CD4-positive, CD25-positive, alpha-beta regulatory T cell (primary cell): Measurements from ENCODE around the gene ZFYVE16. TPM values are rescaled to one million over a fixed set of nuclear protein-coding genes. Genes with fewer than 3 reads are reported as not detected.
"Not testable (repeated sequence)": the region's sequence is repeated elsewhere in the genome, so short reads cannot be mapped to it uniquely, and the experiment has no call there.

Source experiments
- ATAC-seq, 2 donors: fragments of 150-1000 bp; cut with Tn5 transposase; one replicate each; pipeline ENCODE4 v1.10.0; 2021; ENCODE audit warnings: low read depth in 2 of 2, moderate number of reproducible peaks in 2 of 2, moderate library complexity in 1 of 2
- DNase-seq, 3 donors: peaks; one replicate each; pipeline versions ENCODE4 v3.0.0 to v3.0.0-alpha.2; 2012 to 2022; ENCODE audit warnings: mixed read lengths in 1 of 3
- H3K27ac ChIP-seq: one replicate; pipeline ENCODE4 v1.7.0; 2013; ENCODE audit warnings: mild to moderate bottlenecking, low read length; ENCODE audit not compliant: insufficient read depth, poor library complexity, severe bottlenecking
- H3K27me3 ChIP-seq: one replicate; pipeline ENCODE4 v1.7.0; 2013; ENCODE audit warnings: low read length; ENCODE audit not compliant: control insufficient read depth, insufficient read depth
- H3K36me3 ChIP-seq: one replicate; pipeline ENCODE4 v1.7.0; 2013; ENCODE audit warnings: mild to moderate bottlenecking, low read length, moderate library complexity; ENCODE audit not compliant: control insufficient read depth, insufficient read depth
- H3K4me1 ChIP-seq: 2 replicates; pipeline ENCODE4 v1.7.0; 2013; ENCODE audit warnings: mild to moderate bottlenecking, low read length; ENCODE audit not compliant: insufficient read depth, control insufficient read depth, poor library complexity, severe bottlenecking
- H3K4me3 ChIP-seq: one replicate; pipeline ENCODE4 v1.7.0; 2013; ENCODE audit warnings: low read depth, mild to moderate bottlenecking, low read length, moderate library complexity
- H3K9me3 ChIP-seq, 2 experiments: 1 replicate in 1 of 2; 2 replicates in 1 of 2; pipeline ENCODE4 v1.7.0; 2013; ENCODE audit warnings: low read length in 2 of 2, mild to moderate bottlenecking in 1 of 2, moderate library complexity in 1 of 2; ENCODE audit not compliant: control insufficient read depth in 2 of 2
- H3K27ac Mint-ChIP-seq, 3 donors: one replicate each; pipeline ENCODE4 v1.8.0; 2020 to 2022; ENCODE audit warnings: mild to moderate bottlenecking in 3 of 3, mixed read lengths in 3 of 3, moderate library complexity in 2 of 3
- H3K27me3 Mint-ChIP-seq: one replicate; pipeline ENCODE4 v1.8.0; 2022; ENCODE audit warnings: mild to moderate bottlenecking, mixed read lengths
- H3K36me3 Mint-ChIP-seq: one replicate; pipeline ENCODE4 v1.8.0; 2020; ENCODE audit warnings: mixed read lengths
- H3K4me1 Mint-ChIP-seq, 4 donors: one replicate each; pipeline ENCODE4 v1.8.0; 2020 to 2022; ENCODE audit warnings: mixed read lengths in 4 of 4, mild to moderate bottlenecking in 1 of 4
- H3K4me3 Mint-ChIP-seq, 4 donors: one replicate each; pipeline ENCODE4 v1.8.0; 2020 to 2022; ENCODE audit warnings: mild to moderate bottlenecking in 4 of 4, mixed read lengths in 4 of 4, moderate library complexity in 3 of 4
- H3K9me3 Mint-ChIP-seq, 7 donors: one replicate each; pipeline ENCODE4 v1.8.0; 2020 to 2022; ENCODE audit warnings: mixed read lengths in 7 of 7, mild to moderate bottlenecking in 3 of 7, moderate library complexity in 2 of 7
- polyA plus RNA-seq, 4 donors: library from polyadenylated mRNA; unstranded; fragments of 300-500 nt; fragmentation: Illumina TruSeq; gene quantifications; one replicate each; pipeline ENCODE4 v1.2.3, GENCODE V29; 2021
- total RNA-seq: library from RNA; stranded (reverse); gene quantifications from one replicate; pipeline ENCODE4 v1.2.3, GENCODE V29; 2022

The ZFYVE16 gene
- total and polyA plus RNA-seq, 5 donors from 2014 or later = 2.3 to 15.5 (median 4.1) TPM

DNA sequence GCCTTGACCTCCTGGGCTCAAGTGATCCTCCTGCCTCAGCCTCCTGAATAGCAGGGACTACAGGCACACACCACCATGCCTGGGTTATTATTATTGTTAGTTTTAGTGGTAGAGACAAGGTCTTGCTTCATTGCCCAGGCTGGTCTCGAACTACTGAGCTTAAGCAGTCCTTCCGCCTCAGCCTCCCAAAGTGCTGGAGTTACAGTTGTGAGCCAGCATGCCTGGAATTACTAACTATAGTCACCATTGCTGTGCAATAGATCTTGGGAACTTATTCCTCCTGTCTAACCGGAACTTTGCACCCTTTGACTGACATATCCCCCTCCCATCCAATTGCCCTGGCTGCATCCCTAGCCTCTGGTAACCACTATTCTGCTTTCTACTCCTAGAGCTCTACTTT is 83.4 kb downstream of the ZFYVE16 start:
- Mint-ChIP-seq H3K27me3 (peaks cover 42% of the 10 kb centered on the region), H3K4me1 (peaks cover 3 to 17% (median 13%) of the 10 kb centered on the region in 4 donors), H3K9me3 (peaks cover 0 to 10% (median under 1%) of the 10 kb centered on the region in 7 donors), H3K36me3 (no peaks in the 10 kb centered on the region), H3K4me3 (no peak overlapping the region), H3K27ac (no peak overlapping the region)
- Histone ChIP-seq H3K4me1 (peaks cover 11% of the 10 kb centered on the region), H3K27me3 (peaks cover 16% of the 10 kb centered on the region), H3K9me3 (no peaks in the 10 kb centered on the region), H3K4me3 (no peak overlapping the region), H3K36me3 (no peaks in the 10 kb centered on the region), H3K27ac (no peak overlapping the region)
- ATAC-seq (no peak), DNase-seq (no peak)

DNA sequence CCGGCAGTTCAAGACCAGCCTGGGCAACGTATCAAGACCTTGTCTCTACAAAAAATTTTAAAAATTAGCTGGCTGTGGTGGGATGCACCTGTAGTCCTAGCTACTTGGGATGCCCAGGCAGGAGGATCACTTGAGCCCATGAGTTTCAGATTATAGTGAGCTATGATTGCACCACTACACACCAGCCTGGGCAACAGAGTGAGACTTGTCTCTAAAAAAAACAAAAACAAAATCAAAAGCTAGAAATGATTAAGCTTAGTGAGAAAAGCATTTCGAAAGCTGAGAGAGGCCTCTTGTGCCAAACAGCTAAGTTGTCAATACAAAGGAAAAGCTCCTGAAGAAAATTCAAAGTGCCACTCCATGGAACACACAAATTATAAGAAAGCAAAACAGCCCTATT is 84.9 kb downstream of the ZFYVE16 start:
- DNase-seq (no peak), ATAC-seq (no peak)
- Histone ChIP-seq H3K4me1 (peaks cover 8% of the 10 kb centered on the region), H3K27ac (no peak overlapping the region), H3K4me3 (no peak overlapping the region), H3K36me3 (no peaks in the 10 kb centered on the region), H3K27me3 (peaks cover 9% of the 10 kb centered on the region), H3K9me3 (no peaks in the 10 kb centered on the region)
- Mint-ChIP-seq H3K36me3 (no peaks in the 10 kb centered on the region), H3K9me3 (peaks cover 0 to 10% (median 1%) of the 10 kb centered on the region in 7 donors), H3K27ac (no peak overlapping the region), H3K27me3 (peaks cover 36% of the 10 kb centered on the region), H3K4me3 (no peak overlapping the region), H3K4me1 (peaks cover 2 to 9% (median 5%) of the 10 kb centered on the region in 4 donors)

DNA sequence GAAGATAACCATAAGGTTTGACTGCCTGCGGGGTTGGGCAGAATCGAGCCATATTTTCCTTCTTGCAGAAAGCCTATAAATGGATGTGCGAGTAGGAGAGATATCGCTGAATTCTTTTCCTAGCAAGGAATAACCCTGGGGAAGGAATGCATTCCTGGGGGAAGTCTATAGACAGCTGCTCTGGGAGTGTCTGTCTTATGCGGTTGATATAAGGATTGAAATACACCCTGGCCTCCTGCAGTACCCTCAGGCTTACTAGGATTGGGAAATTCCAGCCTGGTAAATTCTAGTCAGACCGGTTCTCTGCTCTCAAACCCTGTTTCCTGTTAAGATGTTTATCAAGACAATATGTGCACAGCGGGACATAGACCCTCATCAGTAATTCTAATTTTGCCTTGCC is 85.6 kb downstream of the ZFYVE16 start:
- H3K27me3 Mint-ChIP-seq = peaks cover 34% of the 10 kb centered on the region
- not testable (repeated sequence) for H3K27ac Mint-ChIP-seq, H3K4me1 Mint-ChIP-seq, DNase-seq, ATAC-seq, H3K36me3 ChIP-seq, H3K36me3 Mint-ChIP-seq, H3K27me3 ChIP-seq, H3K9me3 Mint-ChIP-seq, H3K4me3 Mint-ChIP-seq, H3K9me3 ChIP-seq, H3K27ac ChIP-seq, H3K4me3 ChIP-seq, H3K4me1 ChIP-seq

DNA sequence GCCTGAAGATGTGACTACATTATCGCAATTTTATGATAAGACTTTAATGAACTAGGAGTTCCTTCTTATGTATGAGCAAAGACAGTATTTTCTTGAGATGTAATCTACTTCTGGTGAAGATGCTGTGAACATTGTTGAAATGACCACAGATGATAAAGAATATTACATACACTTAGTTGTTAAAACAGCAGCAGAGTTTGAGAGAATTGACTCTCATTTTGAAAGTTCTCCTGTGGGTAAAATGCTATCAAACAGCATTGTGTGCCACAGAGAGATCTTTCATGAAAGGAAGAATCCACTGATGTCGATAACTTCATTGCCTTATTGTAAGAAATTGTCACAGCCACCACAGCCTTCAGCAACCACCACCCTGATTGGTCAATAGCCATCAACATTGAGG is 88.0 kb downstream of the ZFYVE16 start:
- Histone ChIP-seq H3K4me3 (no peak overlapping the region), H3K4me1 (no peaks in the 10 kb centered on the region), H3K36me3 (no peaks in the 10 kb centered on the region), H3K27me3 (peaks cover 3% of the 10 kb centered on the region), H3K9me3 (no peaks in the 10 kb centered on the region), H3K27ac (no peak overlapping the region)
- Mint-ChIP-seq H3K4me1 (no peaks in the 10 kb centered on the region), H3K27ac (no peak overlapping the region), H3K36me3 (no peaks in the 10 kb centered on the region), H3K9me3 (peaks cover 0 to 4% (median 0%) of the 10 kb centered on the region in 7 donors), H3K27me3 (peaks cover 31% of the 10 kb centered on the region), H3K4me3 (no peak overlapping the region)
- ATAC-seq (no peak), DNase-seq (no peak)

DNA sequence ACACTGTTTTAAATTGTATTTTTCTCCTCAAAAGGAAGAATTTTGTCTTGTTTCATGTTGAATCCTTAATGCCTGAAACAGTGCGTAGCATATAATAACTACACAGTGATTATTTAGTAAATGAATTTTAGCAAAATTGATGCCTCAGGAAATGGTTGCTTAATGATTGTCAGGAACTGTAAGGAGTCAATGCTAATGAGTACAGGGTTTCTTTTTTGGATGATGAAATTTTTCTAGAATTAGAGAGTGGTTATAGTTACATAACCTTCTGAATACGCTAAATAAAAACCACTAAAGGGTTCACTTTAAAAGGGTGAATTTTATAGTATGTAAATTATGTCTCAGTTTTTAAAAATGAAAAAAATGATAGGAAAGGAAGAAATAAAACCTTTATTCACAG is 94.9 kb downstream of the ZFYVE16 start:
- H3K27me3 Mint-ChIP-seq = peaks cover 18% of the 10 kb centered on the region
- no peaks in the 10 kb centered on the region for H3K4me1 ChIP-seq
- H3K27ac ChIP-seq = no peak overlapping the region
- H3K27ac Mint-ChIP-seq = no peak overlapping the region
- no peak for ATAC-seq
- peaks cover 0 to 6% (median under 1%) of the 10 kb centered on the region in 4 donors for H3K4me1 Mint-ChIP-seq
- H3K36me3 Mint-ChIP-seq = no peaks in the 10 kb centered on the region
- no peak for DNase-seq
- H3K4me3 Mint-ChIP-seq = no peak overlapping the region
- no peaks in the 10 kb centered on the region for H3K9me3 ChIP-seq
- H3K4me3 ChIP-seq = no peak overlapping the region
- no peaks in the 10 kb centered on the region for H3K36me3 ChIP-seq
- H3K9me3 Mint-ChIP-seq = peaks cover 0 to 1% (median 0%) of the 10 kb centered on the region in 7 donors
- peaks cover 4% of the 10 kb centered on the region for H3K27me3 ChIP-seq

DNA sequence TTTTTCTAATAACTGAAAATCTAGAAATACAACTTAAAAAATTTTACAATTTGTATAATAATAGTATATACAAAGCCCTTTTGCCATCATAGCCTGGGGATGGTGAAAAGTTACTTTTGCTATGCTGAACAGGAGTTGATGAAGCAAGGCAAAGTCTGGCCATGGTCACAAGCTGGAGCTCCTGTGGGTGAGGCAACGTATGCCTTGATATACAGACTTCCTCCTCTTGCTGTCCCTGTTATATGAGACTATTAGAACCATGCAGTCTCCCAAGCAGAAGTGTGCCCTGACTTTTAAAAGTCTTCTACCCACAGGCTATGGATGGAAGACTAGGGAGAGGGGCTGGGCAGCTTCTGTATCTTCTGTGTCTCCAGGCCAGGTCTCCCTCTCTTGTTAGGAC is 95.8 kb downstream of the ZFYVE16 start:
- peaks cover 0 to 6% (median under 1%) of the 10 kb centered on the region in 4 donors for H3K4me1 Mint-ChIP-seq
- H3K27ac Mint-ChIP-seq = peak overlapping the region in 1 of 3 donors; percentile 22
- H3K4me3 ChIP-seq = no peak overlapping the region
- peaks cover 4% of the 10 kb centered on the region for H3K27me3 ChIP-seq
- H3K36me3 Mint-ChIP-seq = no peaks in the 10 kb centered on the region
- peaks cover 19% of the 10 kb centered on the region for H3K27me3 Mint-ChIP-seq
- H3K4me1 ChIP-seq = no peaks in the 10 kb centered on the region
- H3K36me3 ChIP-seq = no peaks in the 10 kb centered on the region
- ATAC-seq (no peak), DNase-seq (no peak)
- no peak overlapping the region for H3K4me3 Mint-ChIP-seq
- no peak overlapping the region for H3K27ac ChIP-seq
- no peaks in the 10 kb centered on the region for H3K9me3 ChIP-seq
- peaks cover 0 to 1% (median 0%) of the 10 kb centered on the region in 7 donors for H3K9me3 Mint-ChIP-seq

DNA sequence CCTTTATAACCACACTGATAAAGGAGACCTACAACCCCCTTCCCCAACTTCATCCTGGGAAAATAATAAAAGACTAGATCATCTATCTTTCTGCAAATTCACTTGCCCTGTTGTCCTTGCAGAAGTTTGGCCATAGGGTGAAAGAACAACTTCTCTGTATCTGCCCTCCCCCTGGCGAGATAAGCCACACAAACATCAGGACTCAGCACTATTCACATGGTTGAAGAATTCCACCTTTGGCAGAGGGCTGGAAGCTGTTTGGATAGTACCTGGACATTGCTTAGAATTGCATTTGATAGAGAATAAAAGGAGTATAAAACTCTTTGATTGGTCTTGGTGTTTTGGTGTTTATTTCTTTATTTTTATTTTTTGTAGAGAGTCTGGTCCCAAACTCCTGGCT is 97.0 kb downstream of the ZFYVE16 start:
- H3K4me3 Mint-ChIP-seq = no peak overlapping the region
- no peak overlapping the region for H3K27ac ChIP-seq
- DNase-seq (no peak), ATAC-seq (no peak)
- H3K4me1 Mint-ChIP-seq = peaks cover 0 to 6% (median under 1%) of the 10 kb centered on the region in 4 donors
- peaks cover 4% of the 10 kb centered on the region for H3K27me3 ChIP-seq
- no peak overlapping the region for H3K4me3 ChIP-seq
- peaks cover 10% of the 10 kb centered on the region for H3K27me3 Mint-ChIP-seq
- no peaks in the 10 kb centered on the region for H3K4me1 ChIP-seq
- H3K27ac Mint-ChIP-seq = no peak overlapping the region
- peaks cover 0 to 1% (median 0%) of the 10 kb centered on the region in 7 donors for H3K9me3 Mint-ChIP-seq
- H3K36me3 Mint-ChIP-seq = no peaks in the 10 kb centered on the region
- H3K9me3 ChIP-seq = no peaks in the 10 kb centered on the region
- no peaks in the 10 kb centered on the region for H3K36me3 ChIP-seq

DNA sequence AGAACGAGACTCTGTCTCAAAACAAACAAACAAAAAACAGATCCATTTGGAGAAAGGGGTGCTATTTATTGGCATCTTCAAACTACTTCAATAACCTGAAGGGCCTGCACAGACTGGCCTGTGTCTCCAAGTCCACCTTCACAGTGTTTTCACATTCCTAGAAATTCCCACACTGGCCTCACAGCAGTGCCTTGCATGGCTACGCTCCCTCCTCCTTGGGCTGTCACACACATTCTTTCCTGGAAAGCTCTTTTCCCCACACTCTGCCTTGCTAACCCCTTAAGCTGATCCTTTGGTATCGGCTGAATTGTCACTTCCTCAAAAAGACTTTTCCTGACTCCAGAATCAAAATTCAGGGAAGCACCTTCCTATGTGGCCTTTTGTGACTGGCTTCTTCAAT is 99.8 kb downstream of the ZFYVE16 start:
- Mint-ChIP-seq H3K4me3 (no peak overlapping the region), H3K4me1 (peaks cover 0 to 6% (median under 1%) of the 10 kb centered on the region in 4 donors), H3K9me3 (peaks cover 0 to 1% (median 0%) of the 10 kb centered on the region in 7 donors), H3K36me3 (no peaks in the 10 kb centered on the region), H3K27me3 (peaks cover 9% of the 10 kb centered on the region), H3K27ac (no peak overlapping the region)
- ATAC-seq = no peak
- H3K27me3 ChIP-seq = peaks cover 2% of the 10 kb centered on the region
- no peaks in the 10 kb centered on the region for H3K4me1 ChIP-seq
- H3K27ac ChIP-seq = no peak overlapping the region
- H3K9me3 ChIP-seq = no peaks in the 10 kb centered on the region
- no peak overlapping the region for H3K4me3 ChIP-seq
- no peaks in the 10 kb centered on the region for H3K36me3 ChIP-seq
- DNase-seq = no peak
